ENCODE data around the gene ZNF839.
"Not testable (repeated sequence)": the region's sequence is repeated elsewhere in the genome, so short reads cannot be mapped to it uniquely, and the experiment has no call there.

The ZNF839 gene

GRCh38 chr14:102319351-102320032 is at the start of gene ZNF839:
ZNF839 (plus strand) TSS chr14:102319746; CDS start chr14:102319766, 20 bp downstream.
- peak; percentile 77 for DNase-seq (ENCODE audit: low read depth)

GRCh38 chr14:102272392-102272791 is 47.2 kb upstream of the ZNF839 start:
- no peak for DNase-seq (ENCODE audit: low read depth)

GRCh38 chr14:102275866-102276265 is 43.7 kb upstream of the ZNF839 start:
- no peak for DNase-seq (ENCODE audit: low read depth)

DNA sequence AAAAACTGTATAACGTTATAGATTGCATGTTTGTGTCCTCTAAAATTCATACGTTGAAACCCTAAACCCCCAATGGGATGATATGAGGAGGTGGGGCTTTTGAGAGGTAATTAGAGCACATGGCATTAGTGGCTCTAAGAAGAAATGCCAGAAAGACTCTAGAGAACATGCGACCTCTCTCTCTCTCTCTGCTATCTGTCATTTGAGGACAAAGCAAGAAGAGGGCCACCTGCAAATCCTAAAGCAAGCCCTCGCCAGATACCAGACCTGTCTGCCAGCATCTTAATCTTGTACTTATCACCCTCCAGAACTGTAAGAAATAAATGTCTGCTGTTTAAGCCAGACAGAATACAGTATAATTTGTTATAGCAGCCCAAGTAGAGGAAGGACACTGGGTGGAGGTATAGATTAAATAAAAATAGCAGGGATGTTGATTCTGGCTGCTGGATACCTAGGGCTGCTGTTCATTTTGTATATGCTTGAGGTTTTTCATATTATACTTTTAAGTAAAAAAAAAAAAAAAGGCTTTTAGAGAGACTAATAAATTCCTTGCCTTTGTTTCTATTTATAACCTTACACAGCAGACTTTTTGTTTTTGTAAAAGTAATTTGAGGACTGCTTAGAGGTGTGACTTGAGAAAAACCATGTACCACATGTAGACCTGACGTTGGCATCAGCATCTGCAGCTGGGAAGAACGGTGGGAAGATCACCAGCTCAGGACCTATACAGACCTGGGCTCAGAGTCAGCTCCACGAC is 41.5 kb upstream of the ZNF839 start:
- DNase-seq (ENCODE audit: low read depth): no peak

- DNase-seq (ENCODE audit: low read depth): no peak
Measured at GRCh38 chr14:102278631-102278935, 41.0 kb upstream of the ZNF839 start.

DNA sequence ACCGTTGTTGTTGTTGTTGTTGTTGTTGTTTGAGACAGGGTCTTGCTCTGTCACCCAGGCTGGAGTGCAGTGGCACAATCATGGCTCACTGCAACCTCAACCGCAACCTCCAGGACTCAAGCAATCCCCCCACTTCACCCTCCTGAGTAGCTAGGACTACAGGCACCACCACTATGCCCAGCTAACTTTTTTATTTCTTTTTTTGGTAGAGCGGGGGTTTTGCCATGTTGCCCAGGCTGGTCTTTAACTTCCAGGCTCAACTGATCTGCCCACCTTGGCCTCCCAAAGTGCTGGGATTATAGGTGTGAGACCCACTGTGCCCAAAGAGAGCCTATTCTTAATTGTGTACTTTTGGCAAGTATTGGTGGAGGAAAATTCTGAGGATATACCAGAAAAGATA is 40.3 kb upstream of the ZNF839 start:
- no peak for DNase-seq (ENCODE audit: low read depth)

DNA sequence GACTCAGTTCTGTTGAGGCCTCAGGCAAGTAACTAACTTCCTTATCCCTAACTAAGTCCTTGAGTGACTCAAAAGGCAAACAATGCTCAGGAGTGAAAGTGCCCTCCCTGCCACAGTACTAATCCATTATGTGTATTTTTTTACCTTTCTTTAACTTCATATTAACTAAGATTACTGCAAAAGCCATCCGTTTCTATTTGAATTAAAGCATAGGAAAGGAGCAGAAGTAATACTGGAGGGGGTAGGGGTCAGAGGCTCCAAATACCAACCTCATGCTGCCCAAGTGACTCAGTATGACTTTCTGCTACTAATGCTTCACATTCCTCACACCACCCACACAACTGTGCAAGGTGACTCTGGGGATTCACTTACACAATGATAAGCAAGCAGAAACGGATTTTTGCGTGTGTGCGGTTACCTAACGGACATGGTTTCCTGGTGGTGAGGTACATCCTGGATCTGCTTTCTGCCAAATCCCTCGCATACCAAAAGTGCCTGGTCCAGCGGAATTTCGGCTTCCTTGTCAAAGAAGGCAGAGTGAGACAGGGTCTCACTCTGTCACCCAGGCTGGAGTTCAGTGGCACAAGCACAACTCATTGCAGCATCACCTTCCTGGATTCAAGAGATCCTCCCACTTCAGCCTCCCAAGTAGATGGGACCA is 39.7 kb upstream of the ZNF839 start:
- DNase-seq (ENCODE audit: low read depth): peak; percentile 80

GRCh38 chr14:102280376-102280962 is 39.1 kb upstream of the ZNF839 start:
- peak; percentile 80 for DNase-seq (ENCODE audit: low read depth)

DNA sequence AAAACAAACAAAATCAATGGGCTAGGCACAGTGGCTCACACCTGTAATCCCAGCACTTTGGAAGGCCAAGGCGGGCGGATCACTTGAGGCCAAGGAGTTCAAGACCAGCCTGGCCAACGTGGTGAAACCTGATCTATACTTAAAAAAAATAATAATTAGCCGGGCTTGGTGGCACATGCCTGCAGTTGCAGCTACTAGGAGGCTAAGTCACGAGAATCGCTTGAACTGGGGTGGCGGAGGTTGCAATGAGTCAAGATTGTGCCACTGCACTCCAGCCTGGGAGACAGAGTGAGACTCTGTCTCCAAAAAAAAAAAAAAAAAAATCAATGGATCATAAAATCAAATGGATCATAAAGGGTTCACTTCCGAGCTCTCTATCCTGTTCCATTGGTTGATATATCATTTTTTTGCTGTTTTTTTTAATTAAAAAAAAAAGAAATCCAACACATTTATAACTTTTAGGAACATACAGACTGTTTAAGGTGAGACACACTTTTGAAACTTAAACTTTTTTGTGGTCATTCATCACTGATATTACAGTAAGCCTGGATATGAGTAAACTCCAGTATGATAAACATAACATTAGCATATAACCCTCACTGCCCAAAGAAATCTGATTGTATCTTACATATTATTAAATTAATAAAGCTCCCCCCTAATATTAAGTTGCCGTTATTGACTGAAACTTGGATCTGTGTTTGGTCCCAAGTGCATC is 36.6 kb upstream of the ZNF839 start:
- no peak for DNase-seq (ENCODE audit: low read depth)

GRCh38 chr14:102283631-102284129 is 35.9 kb upstream of the ZNF839 start:
- DNase-seq (ENCODE audit: low read depth): no peak

DNA sequence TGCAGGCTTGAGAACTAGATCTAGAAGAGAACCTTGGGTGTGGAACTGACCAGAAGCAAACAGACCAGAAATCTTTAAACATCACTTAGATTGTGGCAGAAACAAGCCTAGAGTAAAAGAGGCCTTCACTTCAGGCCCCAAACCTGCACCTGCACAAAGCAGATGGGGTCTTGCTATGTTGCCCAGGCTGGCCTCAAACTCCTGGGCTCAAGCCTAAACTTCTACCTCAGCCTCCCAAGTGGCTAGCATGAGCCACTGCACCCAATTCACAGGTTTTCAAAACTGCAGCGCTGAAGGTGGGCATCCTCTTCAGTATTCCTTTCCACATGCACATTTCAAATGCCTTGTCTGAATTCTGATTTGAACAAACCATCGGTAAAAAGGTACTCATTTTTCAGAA is 34.4 kb upstream of the ZNF839 start:
- no peak for DNase-seq (ENCODE audit: low read depth)

GRCh38 chr14:102288139-102288538 is 31.4 kb upstream of the ZNF839 start:
- no peak for DNase-seq (ENCODE audit: low read depth)

- no peak for DNase-seq (ENCODE audit: low read depth)
Measured at GRCh38 chr14:102292441-102292840, 27.1 kb upstream of the ZNF839 start.

DNA sequence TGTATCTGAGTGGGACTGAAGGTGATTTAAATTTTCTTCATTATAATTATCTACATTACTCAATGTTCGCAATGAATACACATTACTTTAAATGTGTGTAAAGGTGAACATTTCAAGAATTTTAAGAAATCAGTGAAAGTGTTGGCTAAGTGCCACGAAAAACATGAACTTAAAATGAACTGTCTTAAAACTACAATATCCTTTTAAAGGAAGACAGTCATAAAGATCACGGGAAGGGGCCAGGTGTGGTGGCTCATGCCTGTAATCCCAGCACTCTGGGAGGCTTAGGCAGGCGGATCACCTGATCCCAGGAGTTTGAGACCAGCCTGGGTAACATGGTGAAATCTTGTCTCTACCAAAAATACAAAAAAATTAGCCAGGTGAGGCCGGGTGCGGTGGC is 25.8 kb upstream of the ZNF839 start:
- DNase-seq (ENCODE audit: low read depth): no peak

DNA sequence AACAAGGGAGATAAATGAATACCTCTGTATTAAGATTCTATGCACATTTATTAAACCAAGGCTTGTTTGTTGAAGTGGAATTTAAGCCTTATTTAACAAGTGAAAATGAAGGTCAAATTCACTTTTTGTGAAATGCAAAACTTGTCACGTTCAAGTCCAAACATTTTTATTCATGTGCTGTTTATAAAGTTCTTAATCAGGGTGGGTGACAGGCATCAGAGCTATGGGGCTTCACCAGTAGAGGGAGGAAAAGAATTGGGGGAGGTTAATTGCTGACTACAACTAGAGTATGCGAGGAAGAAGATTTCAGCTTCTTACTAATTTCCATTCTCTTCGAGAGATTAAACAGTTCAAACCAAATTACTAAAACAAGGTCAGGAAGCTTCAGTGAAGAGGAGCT is 24.3 kb upstream of the ZNF839 start:
- no peak for DNase-seq (ENCODE audit: low read depth)

- no peak for DNase-seq (ENCODE audit: low read depth)
Measured at GRCh38 chr14:102297436-102298170, 21.9 kb upstream of the ZNF839 start.

DNA sequence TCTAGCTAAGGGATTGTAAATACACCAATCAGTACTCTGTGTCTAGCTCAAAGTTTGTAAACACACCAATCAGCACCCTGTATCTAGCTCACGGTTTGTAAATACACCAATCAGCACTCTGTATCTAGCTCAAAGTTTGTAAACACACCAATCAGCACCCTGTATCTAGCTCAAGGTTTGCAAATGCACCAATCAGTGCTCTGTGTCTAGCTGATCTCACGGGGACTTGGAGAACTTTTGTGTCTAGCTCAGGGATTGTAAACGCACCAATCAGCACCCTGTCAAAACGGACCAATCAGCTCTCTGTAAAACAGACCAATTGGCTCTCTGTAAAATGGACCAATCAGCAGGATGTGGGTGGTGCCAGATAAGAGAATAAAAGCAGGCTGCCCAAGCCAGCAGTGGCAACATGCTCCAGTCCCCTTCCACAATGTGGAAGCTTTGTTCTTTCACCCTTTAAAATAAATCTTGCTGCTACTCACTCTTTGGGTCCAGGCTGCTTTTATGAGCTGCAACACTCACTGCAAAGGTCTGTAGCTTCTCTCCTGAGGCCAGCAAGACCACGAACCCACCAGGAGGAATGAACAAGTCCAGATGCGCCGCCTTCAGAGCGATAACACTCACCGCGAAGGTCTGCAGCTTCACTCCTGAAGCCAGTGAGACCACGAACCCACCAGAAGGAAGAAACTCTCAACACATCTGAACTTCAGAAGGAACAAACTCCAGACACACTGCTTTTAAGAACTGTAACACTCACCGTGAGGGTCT is 21.1 kb upstream of the ZNF839 start:
- not testable (repeated sequence) for DNase-seq (ENCODE audit: low read depth)

DNA sequence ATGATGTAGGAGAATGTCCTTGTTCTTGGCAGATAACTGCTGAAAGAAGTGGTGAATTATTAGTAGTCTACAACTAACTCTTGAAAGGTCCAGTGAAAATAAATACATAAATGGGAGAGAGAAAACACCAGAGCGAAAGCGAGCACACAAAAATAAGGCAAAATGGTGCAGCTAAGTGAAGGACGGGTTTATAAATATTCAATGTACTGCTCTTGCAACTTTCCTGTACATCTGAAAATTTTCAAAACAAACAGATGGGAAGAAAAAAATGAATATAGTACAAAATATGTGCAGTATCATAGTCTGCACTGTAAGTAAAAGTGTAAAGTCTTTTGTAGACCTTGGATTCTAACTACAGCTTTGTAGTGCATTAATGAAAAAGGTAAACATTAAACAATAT is 15.9 kb upstream of the ZNF839 start:
- DNase-seq (ENCODE audit: low read depth): no peak

DNA sequence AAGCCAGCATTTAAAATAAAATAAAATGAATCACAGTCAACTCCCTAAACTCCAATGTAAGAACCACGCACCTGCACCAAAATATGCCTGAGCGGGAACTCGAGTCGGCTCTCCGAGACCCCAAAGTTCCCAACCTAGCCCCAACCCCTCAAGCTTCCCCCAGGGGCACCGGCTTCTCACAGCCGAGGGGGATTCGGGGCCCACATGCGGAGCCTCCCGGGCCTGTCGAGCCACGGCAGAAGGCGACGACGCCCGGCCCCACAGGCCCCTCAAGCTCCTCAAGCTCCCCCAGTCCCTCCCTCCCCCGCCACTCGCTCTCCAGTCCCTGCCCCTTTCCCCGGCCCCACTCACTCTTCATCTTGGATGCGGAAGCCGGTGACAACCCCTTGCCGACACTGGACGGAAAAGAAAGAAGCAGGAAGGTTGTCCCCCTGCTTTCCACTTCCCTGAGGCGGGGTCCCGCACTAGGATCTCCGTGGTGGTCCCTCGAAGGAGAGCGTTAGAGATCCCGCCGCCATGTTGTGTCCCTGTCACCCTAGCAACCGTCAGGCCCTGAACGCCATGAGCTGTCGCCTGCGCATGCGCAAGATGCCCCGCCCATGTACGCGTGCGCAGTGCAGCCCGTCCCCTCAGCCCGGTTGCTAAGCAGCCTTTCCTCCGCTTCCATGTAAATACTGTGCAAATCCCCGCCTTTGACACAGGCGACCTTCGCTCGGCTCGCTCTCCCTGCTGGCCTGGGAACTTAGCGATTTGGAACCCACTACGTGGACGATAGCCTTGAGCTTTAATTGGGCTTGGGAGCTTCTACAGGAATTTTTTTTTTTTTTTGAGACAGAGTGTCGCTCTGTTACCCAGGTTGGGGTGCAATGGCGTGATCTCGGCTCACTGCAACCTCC is 14.7 kb upstream of the ZNF839 start, which contains the start of gene MOK:
Gene MOK, minus strand, starts transcription at position 554 of the 896 bp plus-strand sequence. Its CDS starts 196 bp downstream, at position 358.
- DNase-seq (ENCODE audit: low read depth): peak; percentile 93

Data from stromal cell of bone marrow (primary cell).